ENCODE results near the gene KCNMB2.

Gene KCNMB2

GRCh38 chr3:178768072-178768864 is 232.0 kb downstream of the KCNMB2 start:
- no peak for DNase-seq (ENCODE audit: low read depth)
- H3K4me3 ChIP-seq (ENCODE audit: low read depth, low read length), result no peak overlapping the region
- TF ChIP-seq, protein P1, sequence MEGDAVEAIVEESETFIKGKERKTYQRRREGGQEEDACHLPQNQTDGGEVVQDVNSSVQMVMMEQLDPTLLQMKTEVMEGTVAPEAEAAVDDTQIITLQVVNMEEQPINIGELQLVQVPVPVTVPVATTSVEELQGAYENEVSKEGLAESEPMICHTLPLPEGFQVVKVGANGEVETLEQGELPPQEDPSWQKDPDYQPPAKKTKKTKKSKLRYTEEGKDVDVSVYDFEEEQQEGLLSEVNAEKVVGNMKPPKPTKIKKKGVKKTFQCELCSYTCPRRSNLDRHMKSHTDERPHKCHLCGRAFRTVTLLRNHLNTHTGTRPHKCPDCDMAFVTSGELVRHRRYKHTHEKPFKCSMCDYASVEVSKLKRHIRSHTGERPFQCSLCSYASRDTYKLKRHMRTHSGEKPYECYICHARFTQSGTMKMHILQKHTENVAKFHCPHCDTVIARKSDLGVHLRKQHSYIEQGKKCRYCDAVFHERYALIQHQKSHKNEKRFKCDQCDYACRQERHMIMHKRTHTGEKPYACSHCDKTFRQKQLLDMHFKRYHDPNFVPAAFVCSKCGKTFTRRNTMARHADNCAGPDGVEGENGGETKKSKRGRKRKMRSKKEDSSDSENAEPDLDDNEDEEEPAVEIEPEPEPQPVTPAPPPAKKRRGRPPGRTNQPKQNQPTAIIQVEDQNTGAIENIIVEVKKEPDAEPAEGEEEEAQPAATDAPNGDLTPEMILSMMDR (IDR thresholded peaks at IDR 0.05; ENCODE audit: control insufficient read depth, extremely low read depth, insufficient read depth), result no peak

DNA sequence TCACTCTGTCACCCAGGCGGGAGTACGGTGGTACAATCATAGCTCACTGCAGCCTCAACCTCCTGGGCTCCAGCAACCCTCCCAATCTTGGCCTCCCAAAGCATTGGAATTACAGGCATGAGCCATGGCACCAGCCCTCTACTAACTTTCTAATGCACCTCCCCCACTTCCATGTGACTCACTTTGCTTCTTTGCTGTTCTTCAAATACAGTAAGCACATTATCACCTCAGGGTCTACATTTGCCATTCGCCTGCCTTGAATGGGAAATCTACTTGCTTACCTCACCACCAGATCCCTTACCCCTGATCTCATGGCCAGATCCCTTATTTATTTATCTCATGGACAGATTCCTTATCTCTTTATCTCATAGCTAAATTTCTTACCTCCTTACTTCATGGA is 235.3 kb downstream of the KCNMB2 start:
- TF ChIP-seq, protein P1 (IDR thresholded peaks at IDR 0.05; ENCODE audit: control insufficient read depth, extremely low read depth, insufficient read depth), result no peak
- H3K4me3 ChIP-seq (ENCODE audit: low read depth, low read length), result no peak overlapping the region
- no peak for DNase-seq (ENCODE audit: low read depth)

- DNase-seq (ENCODE audit: low read depth), result no peak
- H3K4me3 ChIP-seq (ENCODE audit: low read depth, low read length), result no peak overlapping the region
- TF ChIP-seq, protein P1 (IDR thresholded peaks at IDR 0.05; ENCODE audit: control insufficient read depth, extremely low read depth, insufficient read depth), result no peak
Measured at GRCh38 chr3:178772746-178773145, 236.5 kb downstream of the KCNMB2 start.

GRCh38 chr3:178773358-178773757 is 237.1 kb downstream of the KCNMB2 start:
- TF ChIP-seq, protein P1 (IDR thresholded peaks at IDR 0.05; ENCODE audit: control insufficient read depth, extremely low read depth, insufficient read depth), result no peak

GRCh38 chr3:178777718-178778411 is 241.6 kb downstream of the KCNMB2 start:
- no peak overlapping the region for H3K4me3 ChIP-seq (ENCODE audit: low read depth, low read length)
- no peak for DNase-seq (ENCODE audit: low read depth)
- TF ChIP-seq, protein P1 (IDR thresholded peaks at IDR 0.05; ENCODE audit: control insufficient read depth, extremely low read depth, insufficient read depth), result no peak

More at GRCh38 chr3:178773358-178773757, 237.1 kb downstream of the KCNMB2 start:
- DNase-seq (ENCODE audit: low read depth), result no peak
- H3K4me3 ChIP-seq (ENCODE audit: low read depth, low read length), result no peak overlapping the region

- no peak for DNase-seq (ENCODE audit: low read depth)
- TF ChIP-seq, protein P1 (IDR thresholded peaks at IDR 0.05; ENCODE audit: control insufficient read depth, extremely low read depth, insufficient read depth), result no peak
- H3K4me3 ChIP-seq (ENCODE audit: low read depth, low read length), result no peak overlapping the region
Measured at GRCh38 chr3:178778589-178778988, 242.4 kb downstream of the KCNMB2 start.
